Nephron progenitor cell (in vitro differentiated cells): ENCODE data around the gene BTBD19.

Experiments used
- DNase-seq: peaks from one replicate; pipeline ENCODE4 v3.0.0; 2021
- H3K27ac Mint-ChIP-seq: 2 replicates; pipeline ENCODE4 v1.8.0; 2021; ENCODE audit warnings: mild to moderate bottlenecking, moderate library complexity, mixed read lengths
- H3K27me3 Mint-ChIP-seq: 2 replicates; pipeline ENCODE4 v1.8.0; 2021; ENCODE audit warnings: mild to moderate bottlenecking, low read depth, mixed read lengths; ENCODE audit not compliant: poor library complexity
- H3K36me3 Mint-ChIP-seq: 2 replicates; pipeline ENCODE4 v1.8.0; 2021; ENCODE audit warnings: low read depth, mixed read lengths
- H3K4me1 Mint-ChIP-seq: 2 replicates; pipeline ENCODE4 v1.8.0; 2021; ENCODE audit warnings: mixed read lengths
- H3K4me3 Mint-ChIP-seq: 2 replicates; pipeline ENCODE4 v1.8.0; 2021; ENCODE audit warnings: mild to moderate bottlenecking, moderate library complexity, mixed read lengths
- H3K9me3 Mint-ChIP-seq: 2 replicates; pipeline ENCODE4 v1.8.0; 2021; ENCODE audit warnings: mild to moderate bottlenecking, moderate library complexity, mixed read lengths
- CTCF ChIP-seq: fragments of 200-600 bp; sonication (generic); IDR thresholded peaks from 2 replicates; pipeline ENCODE4 v1.5.0; 2021; ENCODE audit warnings: antibody characterized with exemption

Gene BTBD19

GRCh38 chr1:44848456-44849181, 40.3 kb downstream of the BTBD19 start:
- no peak for DNase-seq
- TF ChIP-seq CTCF: no peak
- Mint-ChIP-seq H3K9me3 (peaks cover 3% of the 10 kb centered on the region), H3K4me3 (no peak overlapping the region), H3K36me3 (peaks cover 16% of the 10 kb centered on the region), H3K27me3 (peaks cover 9% of the 10 kb centered on the region), H3K4me1 (peaks cover 25% of the 10 kb centered on the region), H3K27ac (peak overlapping the region; percentile 88)

- Mint-ChIP-seq H3K9me3 (peaks cover 1% of the 10 kb centered on the region), H3K4me3 (no peak overlapping the region), H3K27ac (peak overlapping the region; percentile 27), H3K36me3 (peaks cover 22% of the 10 kb centered on the region), H3K27me3 (peaks cover 4% of the 10 kb centered on the region), H3K4me1 (peaks cover 25% of the 10 kb centered on the region)
- TF ChIP-seq CTCF: no peak
- DNase-seq: no peak
Measured at GRCh38 chr1:44849575-44850132, 41.3 kb downstream of the BTBD19 start.

- TF ChIP-seq CTCF: no peak
- Mint-ChIP-seq H3K9me3 (no peaks in the 10 kb centered on the region), H3K4me3 (no peak overlapping the region), H3K27ac (no peak overlapping the region), H3K27me3 (no peaks in the 10 kb centered on the region), H3K36me3 (peaks cover 35% of the 10 kb centered on the region), H3K4me1 (peaks cover 25% of the 10 kb centered on the region)
- DNase-seq: no peak
Measured at GRCh38 chr1:44851308-44851707, 43.0 kb downstream of the BTBD19 start.

- no peaks in the 10 kb centered on the region for H3K9me3 Mint-ChIP-seq
- H3K4me3 Mint-ChIP-seq: no peak overlapping the region
- H3K27ac Mint-ChIP-seq: no peak overlapping the region
- H3K4me1 Mint-ChIP-seq: peaks cover 20% of the 10 kb centered on the region
- peaks cover 51% of the 10 kb centered on the region for H3K36me3 Mint-ChIP-seq
- no peak for DNase-seq
- no peaks in the 10 kb centered on the region for H3K27me3 Mint-ChIP-seq
- no peak for TF ChIP-seq CTCF
Measured at GRCh38 chr1:44853201-44853600, 44.9 kb downstream of the BTBD19 start.

GRCh38 chr1:44854970-44855369, 46.6 kb downstream of the BTBD19 start:
- Mint-ChIP-seq H3K27me3 (no peaks in the 10 kb centered on the region), H3K4me1 (peaks cover 2% of the 10 kb centered on the region), H3K4me3 (no peak overlapping the region), H3K27ac (no peak overlapping the region), H3K36me3 (peaks cover 53% of the 10 kb centered on the region), H3K9me3 (no peaks in the 10 kb centered on the region)
- TF ChIP-seq CTCF: no peak
- no peak for DNase-seq

GRCh38 chr1:44855742-44856141, 47.4 kb downstream of the BTBD19 start:
- no peak overlapping the region for H3K27ac Mint-ChIP-seq
- H3K9me3 Mint-ChIP-seq: no peaks in the 10 kb centered on the region
- no peak for TF ChIP-seq CTCF

More at GRCh38 chr1:44855742-44856141, 47.4 kb downstream of the BTBD19 start:
- DNase-seq: no peak
- H3K4me1 Mint-ChIP-seq: no peaks in the 10 kb centered on the region
- H3K36me3 Mint-ChIP-seq: peaks cover 53% of the 10 kb centered on the region
- H3K4me3 Mint-ChIP-seq: no peak overlapping the region
- no peaks in the 10 kb centered on the region for H3K27me3 Mint-ChIP-seq
